Thoracic aorta (tissue), 2 donors: ENCODE measurements around the gene NADK. TPM values are rescaled to one million over a fixed set of nuclear protein-coding genes. Genes with fewer than 3 reads are reported as not detected.

ENCODE experiments used
- ATAC-seq: fragments of 150-250 bp; one replicate; pipeline ENCODE4 v1.8.0; 2017; ENCODE audit warnings: low read depth; ENCODE audit not compliant: insufficient number of reproducible peaks, low FRiP score
- DNase-seq: peaks from one replicate; pipeline ENCODE4 v3.0.0-alpha.2; 2020; ENCODE audit warnings: low spot score
- H3K27ac ChIP-seq, 2 donors: fragments of 200-600 bp; sonication (generic); 1 replicate in 1 of 2; 2 replicates in 1 of 2; pipeline ENCODE4 v1.5.1; 2016; ENCODE audit warnings: mild to moderate bottlenecking in 2 of 2, moderate library complexity in 2 of 2
- H3K27me3 ChIP-seq: fragments of 200-600 bp; sonication (generic); replicated peaks from 2 replicates; pipeline ENCODE4 v1.6.0; 2016; ENCODE audit warnings: mild to moderate bottlenecking; ENCODE audit not compliant: insufficient read depth
- H3K36me3 ChIP-seq: fragments of 200-600 bp; sonication (generic); one replicate; pipeline ENCODE4 v1.5.1; 2016
- H3K4me1 ChIP-seq, 2 donors: fragments of 200-600 bp; sonication (generic); 1 replicate in 1 of 2; 2 replicates in 1 of 2; pipeline versions ENCODE4 v1.5.1 to v1.6.0; 2016; ENCODE audit warnings: low read depth in 2 of 2, mild to moderate bottlenecking in 1 of 2; ENCODE audit not compliant: control insufficient read depth in 1 of 2
- H3K4me3 ChIP-seq: fragments of 200-600 bp; sonication (generic); 2 replicates; pipeline ENCODE4 v1.5.1; 2016; ENCODE audit warnings: mild to moderate bottlenecking
- H3K9me3 ChIP-seq: fragments of 200-600 bp; sonication (generic); 2 replicates; pipeline ENCODE4 v1.5.1; 2016
- CTCF ChIP-seq: fragments of 200-600 bp; sonication (generic); IDR thresholded peaks from one replicate; pipeline ENCODE4 v1.5.1; 2019; ENCODE audit warnings: antibody characterized with exemption
- total RNA-seq, 2 donors: library from RNA; depleted of rRNA; stranded (reverse); fragments of >200 nt; gene quantifications; one replicate each; pipeline versions ENCODE4 v1.1.0 to v1.2.3, GENCODE V29; 2016

Gene NADK
- total RNA-seq, 2 donors from 2014 or later = 91.9 to 110 TPM

GRCh38 chr1:1796466-1796865 lies 18.2 kb upstream of the NADK start:
- no peak for ATAC-seq
- Histone ChIP-seq H3K36me3 (peaks cover 37% of the 10 kb centered on the region), H3K4me1 (no peaks in the 10 kb centered on the region), H3K27ac (no peak overlapping the region), H3K27me3 (no peaks in the 10 kb centered on the region), H3K9me3 (no peaks in the 10 kb centered on the region), H3K4me3 (no peak overlapping the region)
- TF ChIP-seq CTCF = no peak
- DNase-seq = no peak

- Histone ChIP-seq H3K4me1 (no peaks in the 10 kb centered on the region), H3K27ac (no peak overlapping the region), H3K9me3 (no peaks in the 10 kb centered on the region), H3K27me3 (no peaks in the 10 kb centered on the region), H3K4me3 (no peak overlapping the region), H3K36me3 (peaks cover 52% of the 10 kb centered on the region)
- no peak for ATAC-seq
- DNase-seq = no peak
- TF ChIP-seq CTCF = no peak
Observed at GRCh38 chr1:1794999-1795398, 16.7 kb upstream of the NADK start.

GRCh38 chr1:1793481-1794244 lies 15.4 kb upstream of the NADK start:
- TF ChIP-seq CTCF = no peak
- H3K4me1 ChIP-seq = peaks cover 0 to under 1% of the 10 kb centered on the region in 2 donors
- H3K27ac ChIP-seq = no peak overlapping the region
- H3K9me3 ChIP-seq = no peaks in the 10 kb centered on the region
- ATAC-seq (no peak), DNase-seq (no peak)
- no peak overlapping the region for H3K4me3 ChIP-seq
- H3K36me3 ChIP-seq = peaks cover 62% of the 10 kb centered on the region
- no peaks in the 10 kb centered on the region for H3K27me3 ChIP-seq

- H3K36me3 ChIP-seq = peaks cover 67% of the 10 kb centered on the region
- no peak overlapping the region for H3K4me3 ChIP-seq
- TF ChIP-seq CTCF = no peak
- H3K27me3 ChIP-seq = no peaks in the 10 kb centered on the region
- H3K4me1 ChIP-seq = peaks cover 0 to 11% of the 10 kb centered on the region in 2 donors
- DNase-seq (no peak), ATAC-seq (no peak)
- no peaks in the 10 kb centered on the region for H3K9me3 ChIP-seq
- peak overlapping the region in 1 of 2 donors; percentile 23 for H3K27ac ChIP-seq
Observed at GRCh38 chr1:1788646-1789431, 10.6 kb upstream of the NADK start.

- DNase-seq = no peak
Observed at GRCh38 chr1:1788136-1788535, 9.9 kb upstream of the NADK start.

More at GRCh38 chr1:1788136-1788535, 9.9 kb upstream of the NADK start:
- ATAC-seq = no peak
- Histone ChIP-seq H3K9me3 (no peaks in the 10 kb centered on the region), H3K4me3 (no peak overlapping the region), H3K27ac (peak overlapping the region in 1 of 2 donors; percentile 30), H3K4me1 (peaks cover 4 to 17% of the 10 kb centered on the region in 2 donors), H3K36me3 (peaks cover 63% of the 10 kb centered on the region), H3K27me3 (no peaks in the 10 kb centered on the region)
- no peak for TF ChIP-seq CTCF
